Smooth muscle cell of the brain vasculature (primary cell): Measurements from ENCODE around the gene PAK4.
"Not testable (repeated sequence)": the region's sequence is repeated elsewhere in the genome, so short reads cannot be mapped to it uniquely, and the experiment has no call there.

ENCODE experiments used
- DNase-seq: peaks from one replicate; pipeline ENCODE4 v3.0.0-alpha.2; 2012; ENCODE audit warnings: low read depth, low spot score

PAK4 gene

GRCh38 chr19:39130337-39131254, 5.0 kb downstream of the PAK4 start:
- DNase-seq = no peak

DNA sequence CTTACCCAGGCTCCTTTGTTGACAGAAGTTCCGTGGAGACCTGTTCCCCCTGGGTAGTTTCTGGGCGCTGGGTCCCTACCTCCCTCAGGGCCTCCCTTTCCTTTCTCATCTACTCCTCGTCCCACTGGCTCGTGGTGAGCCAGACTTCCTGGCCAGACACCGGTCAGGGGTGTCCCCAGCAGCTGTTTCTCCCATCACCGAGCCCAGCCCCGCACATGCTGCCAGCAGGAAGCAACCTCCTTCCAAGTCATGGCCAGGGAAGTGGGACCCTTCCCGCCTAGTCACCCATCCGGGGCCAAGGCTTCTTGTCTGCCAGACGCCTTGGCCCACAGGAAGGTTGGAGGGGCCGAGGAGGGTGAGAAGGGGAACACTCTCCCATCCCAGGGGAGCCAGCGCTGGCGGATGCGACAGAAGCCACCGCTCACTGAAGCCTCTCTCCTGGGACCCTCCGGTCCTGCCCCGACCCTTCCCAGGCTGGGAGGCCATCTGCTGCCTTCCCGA, 5.7 kb downstream of the PAK4 start:
- no peak for DNase-seq

DNA sequence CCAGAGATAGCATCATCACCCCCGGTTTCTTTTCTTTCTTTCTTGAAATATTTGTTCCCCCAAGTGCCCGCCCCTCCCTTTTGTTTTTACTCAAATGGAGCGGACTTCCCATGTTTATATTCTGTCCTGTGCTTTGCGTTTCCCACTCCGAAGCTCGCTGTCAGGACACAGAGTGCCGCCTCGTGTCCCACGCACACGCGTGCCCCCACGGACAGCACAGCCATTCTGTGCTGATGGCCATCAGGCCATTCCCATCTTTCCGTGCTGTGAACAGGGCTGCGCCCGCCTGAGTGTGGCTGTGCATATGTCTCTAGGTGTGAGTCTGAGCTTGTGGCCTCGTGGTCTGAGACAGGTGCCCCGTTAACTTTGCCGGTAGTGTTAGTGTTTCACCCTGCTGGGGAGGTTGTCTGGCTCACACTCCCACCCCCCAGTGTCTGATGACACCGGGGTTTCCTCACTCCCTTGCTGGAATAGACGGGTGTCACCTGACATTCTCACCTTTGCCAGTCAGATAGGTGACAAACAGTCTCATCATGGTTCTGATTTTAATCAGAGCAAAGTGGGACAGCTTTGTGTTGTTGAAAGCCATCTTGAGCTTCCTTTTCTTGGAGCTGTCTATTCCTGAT, 6.9 kb downstream of the PAK4 start:
- DNase-seq = no peak

DNA sequence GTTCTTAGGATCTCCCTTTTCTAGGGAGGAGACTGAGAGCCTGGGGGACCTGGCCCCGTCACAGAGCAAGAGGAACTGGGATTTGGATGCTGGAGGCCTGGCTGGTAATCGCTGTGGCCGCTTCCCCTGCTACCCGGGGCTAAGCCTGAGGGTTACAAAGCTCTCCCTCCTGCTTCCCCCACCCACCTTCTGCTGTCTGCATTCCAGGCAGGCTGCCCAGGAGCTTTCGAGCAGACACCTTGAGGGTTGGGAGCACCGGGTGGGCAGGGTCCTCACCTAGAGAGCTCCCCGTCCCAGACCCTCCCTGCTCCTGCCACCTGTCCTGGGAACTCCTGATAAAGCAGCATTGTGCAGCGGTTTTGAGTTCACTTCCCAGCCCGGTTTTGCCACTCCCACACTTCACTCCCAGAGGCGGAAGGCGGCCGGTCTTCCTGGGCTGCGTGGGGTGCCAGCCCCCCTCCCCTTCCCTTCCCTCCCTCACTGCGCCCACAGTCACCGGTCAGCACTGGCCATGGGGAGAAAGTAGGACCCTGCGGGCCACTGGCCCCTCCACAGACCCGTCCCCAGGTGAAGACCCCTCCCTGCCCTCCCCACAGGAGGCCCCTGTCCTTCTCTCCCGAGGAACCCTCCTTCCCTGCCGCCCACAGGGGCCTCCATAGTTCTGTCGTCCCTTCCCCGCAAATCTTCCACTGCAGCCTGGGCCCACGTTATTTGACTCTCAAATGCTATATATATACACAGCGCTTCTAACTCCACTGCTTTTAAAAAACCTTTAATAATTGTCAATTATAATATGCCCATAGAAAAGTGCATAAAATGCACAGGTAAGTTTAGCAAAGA, 8.1 kb downstream of the PAK4 start:
- DNase-seq = no peak

GRCh38 chr19:39135701-39136100, 10.1 kb downstream of the PAK4 start:
- no peak for DNase-seq

GRCh38 chr19:39136225-39136940, 10.8 kb downstream of the PAK4 start:
- DNase-seq = no peak

DNA sequence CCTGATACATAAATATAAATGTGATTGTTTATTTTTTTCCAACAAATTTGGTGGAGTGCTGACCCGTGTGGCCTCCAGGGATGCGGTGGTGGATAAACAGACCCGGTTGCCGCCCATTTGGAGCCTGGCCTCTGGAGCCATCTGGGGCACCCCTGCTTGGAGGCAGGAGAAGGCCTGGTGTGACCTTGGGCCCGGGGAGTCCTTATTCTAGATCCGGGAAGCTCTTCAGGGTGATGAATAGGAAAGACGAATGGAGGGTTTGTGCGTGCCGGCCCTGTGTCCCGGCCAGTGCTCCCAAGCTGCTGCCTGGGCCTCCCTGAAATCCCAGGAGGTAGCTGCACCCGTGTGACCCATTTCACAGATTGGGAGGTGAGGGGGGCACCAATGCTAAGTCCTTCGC, 11.5 kb downstream of the PAK4 start:
- no peak for DNase-seq

- no peak for DNase-seq
These were observed 12.9 kb downstream of the PAK4 start for GRCh38 chr19:39138221-39139211.

DNA sequence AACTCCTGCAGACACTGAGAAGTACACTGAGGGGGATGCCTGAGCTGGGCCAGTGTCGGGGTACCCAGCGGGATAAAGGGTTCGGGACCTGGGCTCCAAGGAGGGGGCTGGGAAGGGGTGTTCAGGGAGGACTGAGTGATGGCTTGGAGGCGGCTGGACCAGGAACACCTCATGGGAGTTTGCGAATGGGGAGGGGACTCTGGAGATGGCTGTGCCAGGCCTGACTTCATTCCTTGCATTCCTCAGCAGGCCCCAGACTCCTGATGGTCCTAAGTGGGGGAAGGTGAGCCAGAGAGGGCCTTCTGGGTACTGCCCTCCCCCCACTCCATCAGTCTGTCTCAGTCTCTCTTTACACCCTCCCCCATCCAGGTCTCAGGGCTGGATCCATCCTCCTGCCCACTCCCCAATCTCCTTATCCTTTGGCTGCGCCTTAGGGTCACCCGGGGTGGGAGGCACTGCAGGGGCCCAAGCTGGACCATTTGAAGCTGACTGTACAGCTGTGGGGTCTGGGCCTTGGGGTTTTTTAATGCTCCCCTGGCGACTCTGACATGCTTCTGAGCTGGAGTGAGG, 13.8 kb downstream of the PAK4 start:
- DNase-seq = no peak

GRCh38 chr19:39139971-39140453, 14.4 kb downstream of the PAK4 start:
- no peak for DNase-seq

DNA sequence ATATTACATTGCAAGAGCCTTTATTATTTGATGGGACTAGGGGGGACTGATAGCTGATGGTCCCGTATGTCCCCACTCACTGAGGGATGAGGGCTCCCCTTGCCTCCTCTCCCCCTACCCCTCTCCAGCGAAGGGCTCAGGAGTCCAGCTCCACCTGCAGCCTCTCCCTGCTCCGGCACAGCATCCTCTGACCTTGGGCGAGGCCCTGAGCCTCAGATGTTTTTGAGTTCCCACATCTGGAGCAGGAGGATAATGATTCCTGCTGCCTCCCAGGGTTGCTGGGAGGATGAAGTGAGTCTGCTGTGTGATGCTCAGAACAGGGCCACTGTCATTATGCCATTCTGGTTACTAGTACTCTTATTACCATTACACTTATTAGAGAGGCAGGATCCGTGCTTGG, 15.0 kb downstream of the PAK4 start:
- DNase-seq = no peak

DNA sequence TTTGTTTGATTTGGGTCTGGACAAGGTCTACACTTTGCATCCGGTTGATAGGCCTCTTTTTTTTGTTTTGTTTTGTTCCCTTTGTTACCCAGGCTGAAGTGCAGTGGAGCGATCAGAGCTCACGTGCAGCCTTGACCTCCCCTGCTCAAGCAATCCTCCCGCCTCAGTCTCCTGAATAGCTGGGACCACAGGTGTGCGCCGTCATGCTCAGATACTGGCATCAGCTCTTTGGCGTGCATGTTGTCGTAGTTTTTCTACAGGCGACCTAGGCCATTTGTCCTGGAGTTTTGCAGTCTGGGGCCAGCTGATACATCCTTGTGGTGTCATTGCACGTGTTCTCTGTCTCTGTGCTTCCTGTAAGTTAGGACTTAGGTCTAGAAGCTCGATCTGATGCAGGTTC, 16.3 kb downstream of the PAK4 start:
- DNase-seq = no peak

DNA sequence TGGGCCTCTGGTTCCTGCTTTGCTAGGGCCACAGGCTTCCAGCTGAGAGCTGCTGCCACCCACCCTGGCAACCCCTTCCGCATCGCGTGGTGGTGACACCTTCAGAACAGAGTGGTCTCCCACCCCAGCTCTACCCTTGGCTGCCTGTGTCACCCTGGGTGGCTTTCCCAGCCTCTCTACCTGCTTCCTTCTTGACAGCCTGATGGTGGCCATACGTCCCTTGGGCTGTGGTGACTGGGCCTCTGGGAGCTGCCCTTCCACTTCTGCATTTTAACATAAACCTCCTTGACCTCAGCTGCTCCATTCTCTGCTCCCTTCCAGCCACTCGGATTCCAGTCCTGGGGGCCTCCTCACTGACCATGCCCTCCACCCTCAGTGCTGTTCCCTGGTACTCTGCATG, 17.0 kb downstream of the PAK4 start:
- no peak for DNase-seq

DNA sequence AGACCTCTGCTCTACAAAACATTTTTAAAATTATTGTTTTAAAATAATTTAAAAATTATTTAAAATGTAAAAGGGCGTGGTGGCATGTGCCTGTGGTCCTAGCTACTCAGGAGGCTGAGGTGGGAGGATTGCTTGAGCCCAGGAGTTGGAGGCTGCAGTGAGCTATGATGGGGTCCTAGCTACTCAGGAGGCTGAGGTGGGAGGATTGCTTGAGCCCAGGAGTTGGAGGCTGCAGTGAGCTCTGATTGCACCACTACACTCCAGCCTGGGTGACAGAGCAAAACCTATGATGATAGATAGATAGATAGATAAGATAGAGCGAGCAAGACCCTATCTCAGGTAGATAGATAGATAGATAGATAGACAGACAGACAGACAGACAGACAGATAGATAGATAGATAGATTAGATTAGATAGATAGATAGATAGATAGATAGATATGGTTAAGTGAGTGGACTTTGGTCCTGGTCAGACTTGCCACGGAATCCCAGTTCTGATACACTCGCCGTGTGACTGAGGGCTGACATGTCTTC, 18.2 kb downstream of the PAK4 start:
- DNase-seq = not testable (repeated sequence)

- DNase-seq = no peak
These were observed 18.9 kb downstream of the PAK4 start for GRCh38 chr19:39144290-39145071.

DNA sequence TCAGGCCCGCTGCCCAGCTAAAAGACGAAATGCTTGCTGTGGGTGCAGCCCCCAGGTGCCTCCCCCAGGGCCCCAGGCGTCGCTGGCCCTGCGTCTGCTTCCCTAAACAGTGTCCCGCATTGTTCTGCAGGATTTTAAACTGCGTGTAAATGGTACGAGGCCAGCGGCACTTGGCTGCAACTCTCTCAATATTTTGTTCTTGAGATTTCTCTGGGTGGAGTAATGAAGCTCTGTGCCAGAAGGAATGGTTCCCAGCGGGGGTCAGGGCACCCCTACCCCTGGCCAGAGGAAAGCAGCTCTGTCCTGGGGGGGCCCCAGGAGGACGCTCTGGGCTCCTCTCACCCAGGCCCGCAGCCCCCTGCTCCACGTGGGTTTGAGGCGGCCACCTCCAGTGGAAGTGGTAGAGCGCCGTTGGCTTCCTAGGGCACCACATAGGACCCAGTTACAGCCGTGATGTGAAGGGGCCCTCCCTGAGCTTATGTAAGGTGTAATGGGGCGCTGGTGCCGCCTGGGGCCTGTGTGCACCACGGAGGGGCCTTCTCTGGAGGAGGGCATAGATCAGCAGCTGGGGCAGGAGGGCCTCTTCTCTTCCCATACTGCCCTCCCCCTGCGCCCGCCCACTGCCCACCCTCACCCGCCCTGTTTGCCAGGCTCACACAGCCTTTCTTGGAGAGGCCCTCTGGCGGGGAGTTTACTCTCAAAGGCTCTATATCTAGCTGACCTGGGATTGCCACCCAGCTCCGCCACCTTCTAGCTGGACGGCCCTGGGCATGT, 19.8 kb downstream of the PAK4 start:
- no peak for DNase-seq

DNA sequence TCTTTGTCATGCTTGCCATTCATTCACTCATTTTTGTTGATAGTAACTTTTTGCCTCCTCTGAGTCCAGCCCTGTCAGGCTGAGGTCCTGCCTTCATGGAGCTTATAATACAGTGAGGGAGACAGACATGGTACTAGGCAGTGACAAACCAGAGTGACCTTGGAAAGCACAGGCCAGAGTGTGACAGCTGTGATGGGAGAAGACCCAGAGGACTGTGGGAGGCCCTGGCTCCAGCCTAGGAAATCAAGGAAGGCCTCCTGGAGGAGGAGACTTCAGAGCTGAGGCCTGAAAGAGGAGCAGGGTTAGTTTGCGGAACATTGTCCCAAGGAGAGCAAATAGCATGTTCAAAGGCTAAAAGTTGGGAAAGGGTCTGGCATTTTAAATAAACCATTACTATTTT, 20.5 kb downstream of the PAK4 start:
- DNase-seq = no peak
